SU-DHL-6 (cell line): ENCODE results near the gene KCP.

Source experiments
- EZH2phosphoT487 ChIP-seq: fragments of 200-600 bp; sonication (generic), shearing (Covaris generic); conservative IDR thresholded peaks from 2 replicates; pipeline ENCODE4 v1.6.1; 2018; ENCODE audit warnings: mild to moderate bottlenecking, antibody characterized with exemption, low read length, moderate library complexity, mixed read lengths
- TF ChIP-seq, protein P1 (sequence below): fragments of 200-600 bp; sonication (generic); IDR thresholded peaks from one replicate; pipeline ENCODE4 v1.5.1; 2017; ENCODE audit warnings: antibody characterized with exemption, mild to moderate bottlenecking, low read length, moderate library complexity; ENCODE audit not compliant: insufficient read depth, poor library complexity, severe bottlenecking

DNA sequence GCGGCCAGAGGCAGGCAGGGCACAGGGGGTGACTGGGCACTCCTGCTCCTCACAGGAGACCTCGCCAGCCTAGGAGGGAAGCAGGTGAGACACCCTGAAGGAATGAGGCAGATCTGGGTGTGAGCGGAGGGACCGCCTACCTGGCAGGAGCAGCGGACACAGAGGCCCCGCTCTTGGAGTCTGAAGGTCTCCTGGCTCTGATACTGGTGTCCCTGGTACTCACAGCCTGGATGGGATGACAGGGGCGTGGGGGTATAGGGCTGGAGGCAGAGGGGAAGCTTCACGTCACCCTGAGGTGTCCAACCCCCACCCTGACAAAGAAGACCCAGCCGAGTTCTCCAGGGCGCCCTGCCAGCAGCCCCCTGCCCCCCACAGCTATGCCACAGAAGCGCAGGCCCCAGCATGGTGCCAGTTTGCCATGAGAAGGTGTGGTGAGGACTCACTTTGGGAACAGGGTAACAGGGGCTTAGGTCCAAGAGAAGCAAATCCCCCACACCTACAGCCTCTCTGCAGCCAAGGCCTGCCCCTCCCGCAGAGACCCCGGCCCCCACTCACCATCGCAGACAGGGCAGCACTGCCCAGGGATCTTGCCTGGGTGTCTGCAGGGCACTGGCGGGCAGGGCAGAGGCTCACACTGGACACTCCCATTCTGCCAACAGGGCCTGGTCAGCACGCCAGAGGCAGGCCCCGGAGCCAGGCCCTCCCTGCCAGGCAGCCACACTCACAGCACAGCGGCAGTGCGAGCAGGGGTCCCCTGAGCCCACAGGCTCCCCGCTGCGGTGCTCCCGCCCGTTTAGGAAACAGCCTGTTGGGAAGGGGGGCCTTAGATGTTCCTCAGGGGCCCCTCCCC, 17.0 kb downstream of the KCP start:
- TF ChIP-seq, protein P1, sequence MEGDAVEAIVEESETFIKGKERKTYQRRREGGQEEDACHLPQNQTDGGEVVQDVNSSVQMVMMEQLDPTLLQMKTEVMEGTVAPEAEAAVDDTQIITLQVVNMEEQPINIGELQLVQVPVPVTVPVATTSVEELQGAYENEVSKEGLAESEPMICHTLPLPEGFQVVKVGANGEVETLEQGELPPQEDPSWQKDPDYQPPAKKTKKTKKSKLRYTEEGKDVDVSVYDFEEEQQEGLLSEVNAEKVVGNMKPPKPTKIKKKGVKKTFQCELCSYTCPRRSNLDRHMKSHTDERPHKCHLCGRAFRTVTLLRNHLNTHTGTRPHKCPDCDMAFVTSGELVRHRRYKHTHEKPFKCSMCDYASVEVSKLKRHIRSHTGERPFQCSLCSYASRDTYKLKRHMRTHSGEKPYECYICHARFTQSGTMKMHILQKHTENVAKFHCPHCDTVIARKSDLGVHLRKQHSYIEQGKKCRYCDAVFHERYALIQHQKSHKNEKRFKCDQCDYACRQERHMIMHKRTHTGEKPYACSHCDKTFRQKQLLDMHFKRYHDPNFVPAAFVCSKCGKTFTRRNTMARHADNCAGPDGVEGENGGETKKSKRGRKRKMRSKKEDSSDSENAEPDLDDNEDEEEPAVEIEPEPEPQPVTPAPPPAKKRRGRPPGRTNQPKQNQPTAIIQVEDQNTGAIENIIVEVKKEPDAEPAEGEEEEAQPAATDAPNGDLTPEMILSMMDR = no peak
- TF ChIP-seq EZH2phosphoT487 = no peak
